Skeletal muscle cell (primary cell): ENCODE results near the gene SH3YL1.

Experiments used
- DNase-seq: peaks from one replicate; pipeline ENCODE4 v3.0.0-alpha.2; 2010; ENCODE audit warnings: low read depth
- H3K4me3 ChIP-seq: 2 replicates; pipeline ENCODE4 v1.5.1; 2011; ENCODE audit warnings: low read depth, mild to moderate bottlenecking, control low read depth, low read length, moderate library complexity

SH3YL1 gene

GRCh38 chr2:283996-284794 lies 20.4 kb upstream of the SH3YL1 start:
- DNase-seq, result no peak
- H3K4me3 ChIP-seq, result no peak overlapping the region

GRCh38 chr2:282371-283263 lies 18.8 kb upstream of the SH3YL1 start:
- no peak for DNase-seq
- H3K4me3 ChIP-seq, result no peak overlapping the region

GRCh38 chr2:281381-281780 lies 17.5 kb upstream of the SH3YL1 start:
- no peak for DNase-seq

GRCh38 chr2:280650-281110 lies 16.8 kb upstream of the SH3YL1 start:
- DNase-seq, result no peak

More at GRCh38 chr2:281381-281780, 17.5 kb upstream of the SH3YL1 start:
- no peak overlapping the region for H3K4me3 ChIP-seq

GRCh38 chr2:279956-280649 lies 16.3 kb upstream of the SH3YL1 start:
- no peak overlapping the region for H3K4me3 ChIP-seq
- no peak for DNase-seq

More at GRCh38 chr2:280650-281110, 16.8 kb upstream of the SH3YL1 start:
- H3K4me3 ChIP-seq, result no peak overlapping the region

- H3K4me3 ChIP-seq, result no peak overlapping the region
- no peak for DNase-seq
These were observed 15.5 kb upstream of the SH3YL1 start for GRCh38 chr2:279366-279765.

- DNase-seq, result no peak
- no peak overlapping the region for H3K4me3 ChIP-seq
These were observed 15.1 kb upstream of the SH3YL1 start for GRCh38 chr2:278927-279320.

GRCh38 chr2:278312-278926 lies 14.6 kb upstream of the SH3YL1 start:
- no peak for DNase-seq
- no peak overlapping the region for H3K4me3 ChIP-seq

GRCh38 chr2:275466-275865 lies 11.6 kb upstream of the SH3YL1 start:
- no peak for DNase-seq
- no peak overlapping the region for H3K4me3 ChIP-seq

- DNase-seq, result no peak
- no peak overlapping the region for H3K4me3 ChIP-seq
These were observed 10.7 kb upstream of the SH3YL1 start for GRCh38 chr2:274503-274902.

GRCh38 chr2:273333-273732 lies 9.5 kb upstream of the SH3YL1 start:
- DNase-seq, result no peak
- no peak overlapping the region for H3K4me3 ChIP-seq

GRCh38 chr2:271917-272316 lies 8.1 kb upstream of the SH3YL1 start:
- no peak overlapping the region for H3K4me3 ChIP-seq
- no peak for DNase-seq

- DNase-seq, result no peak
- no peak overlapping the region for H3K4me3 ChIP-seq
These were observed 7.0 kb upstream of the SH3YL1 start for GRCh38 chr2:270861-271260.

- H3K4me3 ChIP-seq, result no peak overlapping the region
- DNase-seq, result no peak
These were observed 5.7 kb upstream of the SH3YL1 start for GRCh38 chr2:269356-270030.

- no peak for DNase-seq
- H3K4me3 ChIP-seq, result no peak overlapping the region
These were observed 4.5 kb upstream of the SH3YL1 start for GRCh38 chr2:268323-268722.

GRCh38 chr2:264493-265468 lies 949 bp upstream of the SH3YL1 start, which contains the start of gene ACP1:
TSS of gene ACP1 (plus strand) at chr2:264947. CDS start at chr2:264965, 18 bp downstream.
- DNase-seq, result peak; percentile 73

GRCh38 chr2:263022-263738 lies 652 bp downstream of the SH3YL1 start:
- peak overlapping the region; percentile 96 for H3K4me3 ChIP-seq
- no peak for DNase-seq

More at GRCh38 chr2:264493-265468, 949 bp upstream of the SH3YL1 start, which contains the start of gene ACP1:
- peak within 1 kb of the TSS; percentile 96 for H3K4me3 ChIP-seq
